Ramos (cell line): Measurements from ENCODE around the gene CBY3.
"Not testable (repeated sequence)": the region's sequence is repeated elsewhere in the genome, so short reads cannot be mapped to it uniquely, and the experiment has no call there.

ENCODE experiments used
- in situ Hi-C: fragments of 300-500 bp; cut with MboI; formaldehyde crosslinking; loops from one replicate; pipeline ENCODE4 v1.14.3; 2022; ENCODE audit warnings: low sequenced_read_pairs; ENCODE audit not compliant: unreplicated experiment

Gene CBY3

GRCh38 chr5:179678223-179679013 lies 2.4 kb downstream of the CBY3 start:
- in situ Hi-C loops: loop anchor here (10.0 kb wide), 1 partner anchor 514 kb away; no protein-coding TSS in a partner anchor

GRCh38 chr5:179668391-179668790 lies 12.4 kb downstream of the CBY3 start:
- in situ Hi-C loops: no loop called here

GRCh38 chr5:179661647-179662046 lies 19.2 kb downstream of the CBY3 start:
- in situ Hi-C loops: not testable (repeated sequence)

GRCh38 chr5:179658179-179658856 lies 22.5 kb downstream of the CBY3 start:
- in situ Hi-C loops: not testable (repeated sequence)

GRCh38 chr5:179657302-179658178 lies 23.3 kb downstream of the CBY3 start:
- in situ Hi-C loops: not testable (repeated sequence)

- in situ Hi-C loops: not testable (repeated sequence)
Observed at GRCh38 chr5:179653135-179653534, 27.7 kb downstream of the CBY3 start.

GRCh38 chr5:179650245-179650644 lies 30.6 kb downstream of the CBY3 start:
- in situ Hi-C loops: not testable (repeated sequence)

GRCh38 chr5:179649166-179649703 lies 31.6 kb downstream of the CBY3 start:
- in situ Hi-C loops: not testable (repeated sequence)

- in situ Hi-C loops: no loop called here
Observed at GRCh38 chr5:179648410-179648809, 32.4 kb downstream of the CBY3 start.

- in situ Hi-C loops: not testable (repeated sequence)
Observed at GRCh38 chr5:179644766-179645165, 36.1 kb downstream of the CBY3 start.

GRCh38 chr5:179643141-179643920 lies 37.5 kb downstream of the CBY3 start:
- in situ Hi-C loops: not testable (repeated sequence)

GRCh38 chr5:179642626-179643025 lies 38.2 kb downstream of the CBY3 start:
- in situ Hi-C loops: not testable (repeated sequence)

GRCh38 chr5:179641745-179642144 lies 39.1 kb downstream of the CBY3 start:
- in situ Hi-C loops: not testable (repeated sequence)

GRCh38 chr5:179639296-179639695 lies 41.5 kb downstream of the CBY3 start:
- in situ Hi-C loops: not testable (repeated sequence)

GRCh38 chr5:179634370-179635172 lies 46.3 kb downstream of the CBY3 start:
- in situ Hi-C loops: not testable (repeated sequence)

- in situ Hi-C loops: not testable (repeated sequence)
Observed at GRCh38 chr5:179633501-179634369, 47.1 kb downstream of the CBY3 start.
